NCI-H82 (cell line): ENCODE measurements around the gene AKIRIN2.
"Not testable (repeated sequence)": the region's sequence is repeated elsewhere in the genome, so short reads cannot be mapped to it uniquely, and the experiment has no call there.

Source experiments
- DNase-seq: peaks from one replicate; lab custom pipeline; 2025; lab: John Stamatoyannopoulos, UW

Gene AKIRIN2

DNA sequence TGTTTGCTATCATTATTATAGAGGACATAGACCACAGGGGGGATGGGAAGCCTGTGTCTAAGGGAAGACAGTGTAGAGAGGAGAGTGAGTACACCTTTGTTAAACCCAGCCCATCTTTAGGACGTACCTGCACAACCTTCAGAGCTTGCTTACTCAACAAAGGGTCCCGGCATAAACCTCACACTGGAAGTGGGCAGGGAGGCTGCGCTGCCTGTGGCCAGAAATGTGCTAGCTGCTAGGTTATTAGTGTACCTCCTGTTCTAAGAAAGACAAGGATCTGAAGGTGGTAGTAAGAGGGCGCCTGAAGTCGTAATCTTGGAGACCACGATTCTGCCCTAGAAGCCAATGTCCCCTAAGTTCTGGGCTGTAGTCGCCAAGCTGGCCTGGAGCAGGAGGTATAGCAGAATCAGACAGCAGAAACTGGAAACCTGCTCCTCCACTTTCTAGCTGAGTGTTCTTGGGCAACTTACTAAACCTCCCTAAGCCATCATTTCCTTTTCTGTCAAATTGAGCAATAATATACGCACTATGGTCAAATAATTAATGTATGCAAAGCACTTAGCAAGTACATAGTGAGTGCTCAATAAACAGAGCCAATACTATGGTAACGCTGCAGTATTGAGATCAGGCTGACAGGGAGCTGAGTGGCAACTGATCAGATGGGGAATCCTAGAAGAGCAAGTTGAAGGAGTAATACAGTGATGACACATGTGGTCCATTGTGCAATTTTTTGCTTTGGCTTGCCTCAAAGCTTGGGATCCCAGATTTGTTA lies 16.8 kb upstream of the AKIRIN2 start:
- DNase-seq: no peak

- DNase-seq: no peak
Observed at GRCh38 chr6:87716928-87717614, 15.0 kb upstream of the AKIRIN2 start.

GRCh38 chr6:87714093-87714842 lies 12.2 kb upstream of the AKIRIN2 start:
- DNase-seq: no peak

GRCh38 chr6:87712713-87713112 lies 10.7 kb upstream of the AKIRIN2 start:
- not testable (repeated sequence) for DNase-seq

GRCh38 chr6:87710090-87710489 lies 8.1 kb upstream of the AKIRIN2 start:
- DNase-seq: no peak

DNA sequence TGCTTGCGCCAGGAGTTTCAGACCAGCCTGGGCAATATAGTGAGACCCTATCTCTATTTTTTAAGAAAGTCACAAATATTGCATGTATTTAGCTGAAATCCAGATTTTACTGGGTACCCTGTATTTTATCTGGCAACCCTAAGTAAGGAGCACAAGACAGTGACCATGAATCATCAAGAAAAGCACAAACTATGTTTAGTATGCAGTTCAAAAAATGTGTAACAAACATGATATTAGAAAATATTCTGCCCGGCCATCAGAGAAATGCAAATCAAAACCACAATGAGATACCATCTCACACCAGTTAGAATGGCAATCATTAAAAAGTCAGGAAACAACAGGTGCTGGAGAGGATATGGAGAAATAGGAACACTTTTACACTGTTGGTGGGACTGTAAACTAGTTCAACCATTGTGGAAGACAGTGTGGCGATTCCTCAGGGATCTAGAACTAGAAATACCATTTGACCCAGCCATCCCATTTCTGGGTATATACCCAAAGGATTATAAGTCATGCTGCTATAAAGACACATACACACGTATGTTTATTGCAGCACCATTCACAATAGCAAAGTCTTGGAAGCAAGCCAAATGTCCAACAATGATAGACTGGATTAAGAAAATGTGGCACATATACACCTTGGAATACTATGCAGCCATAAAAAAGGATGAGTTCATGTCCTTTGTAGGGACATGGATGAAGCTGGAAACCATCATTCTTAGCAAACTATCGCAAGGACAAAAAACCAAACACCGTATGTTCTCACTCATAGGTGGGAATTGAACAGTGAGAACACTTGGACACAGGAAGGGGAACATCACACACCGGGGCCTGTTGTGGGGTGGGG lies 6.8 kb upstream of the AKIRIN2 start:
- not testable (repeated sequence) for DNase-seq

- no peak for DNase-seq
Observed at GRCh38 chr6:87706187-87706966, 4.3 kb upstream of the AKIRIN2 start.

DNA sequence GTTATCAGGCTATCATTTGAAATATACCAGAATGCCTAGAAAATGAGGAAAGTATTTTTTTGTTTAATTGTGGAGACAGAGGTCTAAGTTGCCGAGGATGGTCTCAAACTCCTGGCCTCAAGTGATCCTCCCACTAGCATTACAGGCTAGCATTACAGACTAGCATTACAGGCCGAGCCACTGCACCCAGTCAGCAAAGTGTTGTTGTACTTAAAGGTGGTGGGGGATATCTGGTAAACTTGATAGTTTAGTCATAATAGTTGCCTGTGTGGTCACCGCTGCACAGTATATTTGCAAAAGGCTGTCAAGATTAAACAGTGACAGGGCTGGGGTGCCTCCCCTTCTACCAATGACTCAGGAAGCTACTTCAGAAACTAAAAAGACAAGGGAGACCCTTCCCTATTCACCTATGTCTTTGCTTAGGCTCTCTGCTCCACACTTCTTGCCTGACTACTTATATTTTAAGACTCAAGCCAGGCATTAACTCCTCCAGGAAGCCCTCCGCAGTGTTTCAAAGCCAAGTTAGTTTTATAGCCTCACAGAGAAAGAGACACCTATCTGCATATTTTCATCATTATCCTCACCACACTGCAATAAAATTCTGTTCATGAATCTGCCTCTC lies 3.1 kb upstream of the AKIRIN2 start:
- DNase-seq: no peak

GRCh38 chr6:87703039-87703438 lies 1.0 kb upstream of the AKIRIN2 start:
- DNase-seq: not testable (repeated sequence)

GRCh38 chr6:87702589-87702945 lies 534 bp upstream of the AKIRIN2 start:
- peak; percentile 92 for DNase-seq

DNA sequence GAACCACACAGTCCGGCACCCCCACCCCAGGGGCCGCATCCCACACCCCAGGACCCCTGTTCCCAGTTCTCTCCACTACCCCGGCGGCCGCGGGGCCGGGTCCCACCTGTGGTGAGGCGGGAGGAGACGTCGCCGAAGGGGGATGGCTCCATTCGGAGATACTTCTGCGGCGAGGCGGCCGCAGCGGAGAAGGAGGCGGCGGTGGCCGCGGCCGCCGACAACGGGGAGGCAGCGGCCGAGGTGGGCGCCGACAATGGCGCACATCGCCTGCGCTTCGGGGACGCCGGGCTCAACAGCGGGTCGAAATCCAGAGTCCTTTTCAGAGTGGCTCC lies 723 bp downstream of the AKIRIN2 start:
- no peak for DNase-seq

GRCh38 chr6:87700397-87701343 lies 1.4 kb downstream of the AKIRIN2 start:
- peak; percentile 80 for DNase-seq

GRCh38 chr6:87699576-87699975 lies 2.5 kb downstream of the AKIRIN2 start:
- no peak for DNase-seq

- DNase-seq: peak; percentile 7
Observed at GRCh38 chr6:87698547-87699006, 3.5 kb downstream of the AKIRIN2 start.

DNA sequence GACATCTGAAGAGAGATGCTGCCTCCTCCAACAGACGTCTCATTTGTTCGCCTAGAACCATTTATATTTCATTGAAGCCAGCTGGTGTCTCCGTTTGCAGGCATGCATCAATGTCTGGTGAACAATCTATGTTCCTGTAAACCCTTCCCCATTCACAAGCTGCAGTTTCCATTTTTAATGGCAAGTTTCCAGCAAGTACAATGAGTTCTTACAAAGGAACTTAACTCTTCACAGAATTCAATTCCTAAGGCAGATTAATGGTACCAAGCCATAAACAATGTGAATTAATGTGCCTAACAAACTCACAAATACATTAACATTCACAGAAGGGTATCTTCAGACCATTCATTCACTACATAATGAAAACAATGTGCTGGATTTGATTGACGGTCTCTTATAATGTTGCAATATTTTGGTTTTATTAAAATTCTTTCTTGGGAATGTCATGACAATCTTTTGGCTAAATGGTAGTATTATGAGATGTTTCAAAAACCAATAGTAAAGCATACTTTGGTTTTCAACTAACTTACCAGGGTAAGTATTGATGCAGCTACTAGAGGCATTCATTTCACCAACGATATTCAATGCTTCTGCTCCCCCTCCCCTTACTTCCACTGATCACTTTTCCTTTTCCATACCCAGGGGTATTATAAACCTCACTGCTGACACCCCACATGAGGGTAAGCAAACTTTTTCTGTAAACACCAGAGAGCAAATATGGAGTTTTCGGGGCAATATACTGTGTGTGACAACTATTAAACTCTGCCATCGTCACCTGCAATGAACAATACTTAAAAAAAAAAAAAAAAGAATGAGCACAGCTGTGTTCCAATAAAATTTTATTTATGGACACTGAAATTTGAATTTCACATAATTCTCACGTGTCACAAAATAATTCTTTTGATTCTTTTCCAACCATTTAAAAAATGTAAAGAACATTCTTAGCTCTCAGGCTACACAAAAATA lies 4.2 kb downstream of the AKIRIN2 start:
- DNase-seq: no peak

GRCh38 chr6:87696817-87697216 lies 5.2 kb downstream of the AKIRIN2 start:
- DNase-seq: not testable (repeated sequence)

GRCh38 chr6:87692086-87692485 lies 9.9 kb downstream of the AKIRIN2 start:
- no peak for DNase-seq

DNA sequence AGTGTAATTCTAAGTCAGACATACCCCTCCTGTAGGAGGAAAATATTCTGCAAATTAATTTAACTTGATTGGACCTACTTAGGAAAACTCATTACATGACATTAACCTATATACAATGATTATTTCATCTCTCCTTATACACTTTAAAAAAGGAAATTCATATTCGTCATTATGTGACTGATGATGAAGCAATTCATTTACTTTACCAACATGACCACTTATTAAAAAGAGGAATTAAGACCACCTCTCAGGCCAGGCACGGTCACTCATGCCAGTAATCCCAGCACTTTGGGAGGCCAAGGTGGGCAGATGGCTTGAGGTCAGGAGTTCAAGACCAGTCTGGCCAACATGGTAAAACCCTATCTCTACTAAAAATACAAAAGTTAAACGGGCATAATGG lies 11.6 kb downstream of the AKIRIN2 start:
- DNase-seq: no peak
